HG03039 (cell line): ENCODE data around the gene UBE2C.
A peak's percentile ranks its signal among the peaks of the same experiment; 100 is the strongest.
"Not testable (repeated sequence)": the region's sequence is repeated elsewhere in the genome, so short reads cannot be mapped to it uniquely, and the experiment has no call there.

Source experiments
- ATAC-seq: cut with Tn5 transposase; IDR thresholded peaks from one replicate; pipeline ENCODE4 v1.9.1; 2021; ENCODE audit warnings: mild to moderate bottlenecking, moderate library complexity; ENCODE audit not compliant: unreplicated experiment

Gene UBE2C

DNA sequence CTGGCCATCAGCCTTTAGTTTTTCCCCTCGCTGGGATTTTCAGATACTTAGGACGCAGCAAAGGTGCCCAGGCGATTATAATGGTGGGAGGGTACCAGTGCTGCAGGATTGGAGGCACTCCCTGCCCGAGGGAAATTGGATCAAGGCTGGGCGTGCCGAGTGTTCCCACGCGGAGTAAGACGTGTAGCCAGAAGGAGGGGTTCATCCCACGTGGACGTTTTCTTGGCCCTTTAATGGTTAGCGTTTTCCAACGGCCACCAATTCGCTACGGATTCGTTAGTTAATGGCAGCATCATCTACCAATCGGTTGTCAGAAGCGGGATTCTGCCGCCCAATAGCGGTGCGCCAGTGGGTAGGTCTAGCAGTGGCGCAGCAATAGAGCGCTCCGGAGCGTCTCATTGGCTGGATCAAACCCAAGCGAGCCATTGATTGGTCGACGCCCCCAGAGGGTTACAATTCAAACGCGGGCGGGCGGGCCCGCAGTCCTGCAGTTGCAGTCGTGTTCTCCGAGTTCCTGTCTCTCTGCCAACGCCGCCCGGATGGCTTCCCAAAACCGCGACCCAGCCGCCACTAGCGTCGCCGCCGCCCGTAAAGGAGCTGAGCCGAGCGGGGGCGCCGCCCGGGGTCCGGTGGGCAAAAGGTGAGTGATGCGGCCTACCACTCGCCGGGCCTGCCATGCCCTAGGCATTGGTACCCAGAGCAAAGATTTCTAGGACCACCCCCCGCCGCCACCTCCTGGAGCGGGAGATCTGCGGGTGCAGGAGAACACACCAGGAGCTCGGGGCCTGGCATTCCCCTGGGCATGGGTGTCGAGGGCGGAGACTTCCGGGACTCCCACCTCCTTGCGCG is at the start of gene UBE2C:
TSS of gene UBE2C (plus strand) at position 488 of the 849 bp plus-strand sequence. CDS start at position 540, 52 bp downstream.
- ATAC-seq = peak; percentile 98

DNA sequence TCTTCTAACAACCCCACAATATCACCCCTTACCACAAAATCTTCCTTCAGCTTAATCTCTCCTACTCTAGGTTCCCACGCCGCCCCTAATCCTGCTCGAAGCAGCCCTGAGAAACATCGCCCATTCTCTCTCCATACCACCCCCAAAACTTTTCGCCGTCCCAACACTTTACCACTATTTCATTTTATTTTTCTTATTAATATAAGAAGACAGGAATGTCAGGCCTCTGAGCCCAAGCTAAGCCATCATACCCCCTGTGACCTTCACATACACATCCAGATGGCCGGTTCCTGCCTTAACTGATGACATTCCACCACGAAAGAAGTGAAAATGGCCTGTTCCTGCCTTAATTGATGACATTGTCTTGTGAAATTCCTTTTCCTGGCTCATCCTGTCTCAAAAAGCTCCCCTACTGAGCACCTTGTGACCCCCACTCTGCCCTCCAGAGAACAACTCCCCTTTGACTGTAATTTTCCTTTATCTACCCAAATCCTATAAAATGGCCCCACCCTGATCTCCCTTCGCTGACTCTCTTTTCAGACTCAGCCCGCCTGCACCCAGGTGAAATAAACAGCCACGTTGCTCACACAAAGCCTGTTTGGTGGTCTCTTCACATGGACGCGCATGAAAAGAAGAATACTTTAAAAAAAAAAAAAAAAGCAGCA is 47.7 kb upstream of the UBE2C start:
- not testable (repeated sequence) for ATAC-seq

DNA sequence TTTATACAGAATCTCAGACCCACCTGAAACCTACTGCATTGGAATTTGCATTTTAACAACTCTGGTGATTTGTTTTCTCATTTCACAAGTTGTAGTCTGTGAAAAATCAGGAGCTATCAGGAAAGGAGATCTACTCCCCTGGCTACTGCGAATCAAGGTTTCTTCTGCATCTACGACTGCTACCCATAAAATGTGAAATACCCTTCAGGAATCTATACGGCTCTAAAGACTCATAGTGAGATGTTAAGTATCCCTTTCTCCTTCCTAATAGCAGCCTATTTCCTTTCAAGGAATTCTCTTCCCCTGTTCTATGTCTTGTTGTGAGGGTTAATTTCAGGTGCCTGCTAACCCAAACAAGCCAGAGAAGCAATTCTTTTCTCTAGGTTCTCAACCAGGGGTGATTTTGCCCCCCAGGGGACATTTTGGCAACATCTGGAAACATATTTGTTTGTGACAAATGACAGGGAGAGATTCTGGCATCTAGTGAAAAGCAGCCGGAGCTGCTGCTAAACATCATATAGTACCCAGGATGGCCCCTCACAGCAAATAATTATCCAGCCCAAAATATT is 47.1 kb upstream of the UBE2C start:
- no peak for ATAC-seq

DNA sequence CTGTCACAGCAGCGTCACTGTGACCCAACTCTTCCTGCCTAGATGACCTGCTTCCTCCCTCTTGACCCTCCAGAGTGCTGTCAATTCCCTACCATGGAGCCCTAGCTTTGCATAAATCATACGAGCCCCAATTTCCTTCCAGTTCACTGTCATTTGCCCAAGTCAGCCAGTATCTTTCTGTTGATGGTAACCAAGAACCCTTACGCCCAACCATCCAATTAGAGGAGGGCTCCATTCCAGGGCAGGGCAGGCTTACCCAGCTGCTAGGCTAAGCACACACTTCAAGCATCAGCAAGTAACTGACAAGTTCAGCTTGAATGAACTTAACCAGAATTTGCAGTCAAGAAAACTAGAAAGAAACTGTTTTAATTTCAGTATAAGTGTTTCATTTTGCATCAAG is 46.5 kb upstream of the UBE2C start:
- no peak for ATAC-seq

DNA sequence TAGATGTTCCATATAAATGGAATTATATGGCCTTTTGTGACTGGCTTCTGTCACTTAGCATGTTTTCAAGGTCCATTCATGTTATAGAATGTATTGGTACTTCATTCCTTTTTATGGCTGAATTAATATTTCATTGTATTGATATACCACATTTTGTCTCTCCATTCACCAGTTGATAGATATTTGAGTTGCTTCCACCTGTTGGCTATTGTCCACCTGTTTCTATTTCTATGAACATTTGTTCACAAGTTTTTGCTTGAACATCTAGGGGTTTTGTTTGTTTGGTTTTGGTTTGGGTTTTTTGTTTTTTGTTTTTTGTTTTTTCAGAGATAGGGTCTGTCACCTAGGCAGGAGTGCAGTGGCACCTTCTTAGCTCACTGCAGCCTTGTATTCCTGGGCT is 44.0 kb upstream of the UBE2C start:
- no peak for ATAC-seq

DNA sequence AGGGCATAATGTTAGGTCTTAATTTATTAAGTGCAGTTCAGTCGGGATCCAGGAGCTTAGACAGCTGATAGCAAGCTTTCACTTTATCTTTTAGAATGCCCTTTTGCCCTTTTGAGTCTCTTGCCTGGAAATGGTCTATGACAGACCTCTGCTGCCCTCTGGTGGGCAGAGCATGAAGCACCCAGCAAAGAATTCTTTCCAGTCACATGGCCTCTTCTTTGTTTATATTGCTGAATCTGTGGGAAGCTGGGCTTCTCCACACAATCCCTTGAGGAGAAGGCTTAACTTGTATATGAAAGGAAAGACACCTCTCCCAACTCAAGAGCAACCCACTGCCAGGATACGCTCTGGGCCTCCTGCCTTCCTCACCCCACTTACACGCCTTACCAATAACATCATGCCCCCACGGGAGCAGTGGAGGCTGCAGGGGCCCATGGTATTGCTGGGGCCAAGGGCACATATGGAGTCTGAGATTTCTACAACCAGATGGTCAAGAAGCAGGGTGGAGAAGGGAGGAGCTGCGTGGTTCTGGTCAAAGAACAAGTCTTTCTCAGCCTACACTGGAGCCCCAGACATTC is 41.2 kb upstream of the UBE2C start:
- no peak for ATAC-seq

DNA sequence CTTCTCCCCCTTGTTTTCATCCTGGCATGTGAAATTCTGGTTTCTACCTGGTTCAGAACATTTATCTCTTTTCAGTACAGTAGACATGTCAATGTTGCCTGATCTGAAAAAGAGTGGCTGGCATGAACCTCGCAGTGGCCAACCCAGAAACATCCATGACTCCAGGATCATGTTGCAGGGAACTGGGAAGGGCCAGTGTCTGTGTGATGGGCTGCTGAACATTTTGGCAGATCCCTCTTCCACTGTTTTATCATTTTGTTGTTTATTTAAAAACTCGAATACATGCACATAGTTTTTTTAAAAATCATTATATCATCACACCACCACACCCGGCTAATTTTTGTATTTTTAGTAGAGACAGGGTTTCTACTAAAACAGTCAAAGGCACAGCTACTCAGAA is 39.8 kb upstream of the UBE2C start:
- ATAC-seq = no peak

DNA sequence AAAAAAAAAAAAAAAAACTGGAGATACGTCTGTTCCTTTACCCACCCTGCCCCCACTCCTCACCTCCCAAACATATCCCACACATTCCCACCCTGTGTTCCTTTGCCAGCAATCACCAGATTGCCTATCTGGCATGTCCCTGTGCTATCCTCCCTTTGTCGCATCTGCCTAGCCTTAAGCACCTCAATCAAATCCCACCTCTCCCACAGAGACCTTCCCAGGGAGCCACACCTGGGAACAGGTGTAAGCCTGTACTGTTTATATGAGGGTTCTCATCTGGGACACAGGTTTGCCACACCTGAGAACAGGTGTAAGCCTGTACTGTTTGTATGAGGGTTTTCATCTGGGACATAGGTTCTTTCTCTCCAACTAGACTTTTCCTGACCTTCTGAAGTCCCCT is 37.5 kb upstream of the UBE2C start:
- no peak for ATAC-seq

DNA sequence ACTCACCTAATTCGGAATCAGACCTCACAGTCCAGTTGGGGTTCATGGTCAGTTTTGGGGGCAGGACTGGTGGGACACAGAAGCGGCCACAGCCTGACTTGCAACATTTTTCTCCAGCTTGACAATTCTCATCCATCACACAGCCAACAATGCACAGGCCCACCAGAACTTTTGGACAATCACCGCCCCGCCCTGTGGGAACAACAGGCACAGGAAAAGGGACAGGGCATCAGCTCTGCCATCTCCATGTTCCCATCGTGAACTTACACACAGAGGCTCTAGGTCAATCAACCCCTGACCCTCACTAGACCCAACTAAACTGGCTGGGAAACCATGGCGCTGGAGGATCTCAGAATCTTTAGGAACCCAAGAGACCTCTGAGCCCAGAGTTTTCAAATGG is 37.0 kb upstream of the UBE2C start:
- ATAC-seq = no peak

DNA sequence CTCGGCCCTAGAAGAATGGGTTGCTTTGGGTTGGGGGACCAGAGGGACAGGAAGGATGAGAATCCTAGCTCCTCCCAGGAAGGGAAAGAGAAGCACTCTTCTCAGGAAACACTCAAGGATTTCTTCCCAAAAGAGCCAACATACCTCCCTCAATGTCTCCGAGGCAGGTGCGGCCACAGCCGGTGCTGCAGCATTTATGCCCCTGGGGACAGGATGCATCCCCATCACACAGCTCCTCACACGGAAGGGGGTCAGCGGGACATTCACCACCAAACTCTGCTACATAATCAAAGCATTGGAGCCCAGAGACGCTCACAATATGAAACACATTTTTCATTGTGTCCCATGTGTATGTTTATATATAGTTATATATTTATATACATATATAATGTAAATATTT is 35.5 kb upstream of the UBE2C start:
- ATAC-seq = no peak

DNA sequence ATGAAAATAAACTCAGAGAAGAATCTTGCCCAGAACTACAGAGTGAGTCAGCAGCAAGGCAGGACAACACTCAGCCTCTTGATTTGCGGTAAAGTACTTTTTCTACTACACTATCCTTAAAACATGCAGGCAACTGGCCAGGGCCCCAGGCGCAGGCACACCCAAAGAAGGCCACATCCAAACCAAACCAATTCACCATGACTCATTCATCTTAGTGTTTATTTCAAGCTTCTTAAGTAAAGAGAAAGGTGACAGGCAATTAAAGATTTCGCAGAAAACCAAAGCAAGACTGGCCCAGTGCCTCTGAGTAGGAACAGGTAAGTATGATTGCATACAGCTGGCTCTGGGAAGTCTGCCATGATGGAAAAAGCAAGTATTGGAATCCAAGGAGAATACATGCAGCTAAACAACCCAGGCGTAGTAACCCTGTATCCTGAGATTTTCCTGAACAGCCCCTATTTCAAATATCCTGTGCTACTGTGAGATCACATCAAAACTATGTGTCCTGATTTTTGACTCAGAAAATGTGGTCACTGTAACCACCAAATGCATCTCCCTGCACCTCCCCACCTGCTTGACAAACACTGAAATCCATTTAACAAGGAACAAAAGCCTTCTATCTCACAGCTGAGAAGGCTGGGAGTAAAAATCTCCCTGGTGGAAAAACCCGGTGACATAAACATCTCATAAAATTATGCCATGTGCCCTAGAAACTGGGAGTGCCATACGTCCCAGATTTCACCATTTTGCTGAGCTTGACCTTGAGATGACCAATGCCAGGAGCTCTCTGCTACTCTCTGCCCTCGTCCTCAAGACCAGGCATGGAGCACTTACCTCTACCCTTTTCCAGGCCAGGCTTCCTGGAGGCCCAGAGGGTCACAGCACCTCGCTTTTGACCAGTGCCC is 33.2 kb upstream of the UBE2C start:
- ATAC-seq = no peak

DNA sequence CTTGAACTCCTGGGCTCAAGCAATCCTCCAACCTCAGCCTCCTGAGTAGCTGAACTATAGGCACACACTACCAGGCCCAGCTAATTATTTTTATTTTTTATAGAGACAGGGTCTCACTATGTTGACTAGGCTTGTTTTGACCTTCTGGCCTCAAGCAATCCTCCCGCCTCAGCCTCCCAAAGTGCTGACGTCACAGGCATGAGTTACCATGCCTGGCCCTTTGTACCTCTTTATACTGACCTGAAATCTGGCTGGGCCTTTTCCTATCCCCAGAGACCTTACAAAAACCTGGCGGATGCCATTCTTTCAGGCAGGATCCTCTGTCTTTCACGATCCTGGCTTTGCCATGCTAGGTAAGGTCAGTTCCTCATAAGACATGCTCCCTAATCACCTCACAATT is 32.3 kb upstream of the UBE2C start:
- ATAC-seq = no peak

DNA sequence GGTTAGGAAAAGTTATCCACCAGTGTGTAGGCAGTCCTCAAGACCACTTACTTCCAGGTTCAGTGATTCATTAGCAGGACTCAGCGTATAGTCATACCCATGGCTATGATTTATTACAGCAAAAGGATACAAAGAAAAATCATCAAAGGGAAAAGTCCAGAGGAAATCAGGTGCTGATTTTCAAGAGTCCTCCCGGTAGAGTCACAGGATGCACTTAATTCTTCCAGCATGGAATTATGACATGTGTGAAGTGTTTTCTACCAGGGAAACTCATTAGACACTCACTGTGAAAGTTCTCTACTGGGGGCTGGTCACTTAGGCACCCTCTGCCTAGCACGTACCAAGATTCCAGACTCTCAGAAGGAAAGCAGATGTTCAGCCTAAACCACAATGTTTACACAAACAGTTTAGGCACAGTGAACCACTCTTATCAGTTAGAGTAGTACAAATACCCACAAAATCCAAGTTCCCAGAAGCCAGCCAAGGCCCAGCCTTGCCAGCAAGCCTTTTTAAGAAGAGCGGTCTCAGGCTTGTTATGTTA is 31.0 kb upstream of the UBE2C start:
- no peak for ATAC-seq

DNA sequence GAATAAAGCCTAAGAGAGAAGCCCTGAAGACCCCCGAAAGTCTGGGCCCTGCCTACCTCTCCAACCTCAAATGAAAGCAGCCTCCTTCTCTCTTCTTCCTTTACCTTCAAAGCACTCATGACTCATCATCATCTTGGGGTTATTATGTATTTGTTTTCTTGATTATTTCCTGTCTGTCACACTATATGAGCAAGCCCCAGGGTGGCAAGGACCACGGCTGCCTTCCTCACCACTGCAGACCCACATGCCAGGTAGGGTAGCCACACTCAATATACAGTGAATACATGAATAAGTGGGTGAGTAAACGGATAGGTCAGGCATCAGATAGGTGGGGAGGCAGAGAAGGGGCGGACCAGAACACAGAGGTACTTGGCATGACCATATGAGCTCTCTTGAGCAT is 29.6 kb upstream of the UBE2C start:
- no peak for ATAC-seq

DNA sequence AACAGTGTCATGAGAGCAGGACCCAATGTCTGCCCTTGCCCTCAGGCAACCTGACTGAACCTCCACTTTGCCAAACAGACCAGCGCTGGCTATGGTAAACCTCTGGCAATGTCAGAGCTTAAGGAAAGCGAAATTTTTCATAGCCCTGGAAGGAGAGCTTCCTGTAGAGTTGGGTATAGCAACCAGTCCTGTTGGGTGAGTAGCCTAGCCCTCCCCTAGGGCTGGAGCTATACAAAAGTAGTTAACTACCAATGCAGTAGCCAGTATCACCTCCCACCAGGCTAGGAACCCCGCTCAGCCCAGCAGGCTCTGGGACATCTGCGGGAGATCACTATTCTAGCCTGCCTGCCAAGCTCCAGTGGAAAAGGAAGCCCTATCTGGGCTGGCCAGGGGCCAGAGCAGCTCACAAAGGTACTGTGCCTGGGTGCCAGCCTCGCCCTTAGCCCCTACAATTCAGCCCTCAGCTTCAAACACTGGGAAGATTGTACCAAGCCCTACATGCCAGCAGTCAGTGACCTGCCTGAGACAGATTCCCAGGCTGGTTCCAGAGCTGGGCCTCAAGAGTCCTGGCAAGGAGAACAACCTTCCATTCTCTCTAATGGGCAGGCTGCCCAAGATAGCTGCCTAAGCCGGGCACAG is 28.7 kb upstream of the UBE2C start:
- ATAC-seq = no peak

DNA sequence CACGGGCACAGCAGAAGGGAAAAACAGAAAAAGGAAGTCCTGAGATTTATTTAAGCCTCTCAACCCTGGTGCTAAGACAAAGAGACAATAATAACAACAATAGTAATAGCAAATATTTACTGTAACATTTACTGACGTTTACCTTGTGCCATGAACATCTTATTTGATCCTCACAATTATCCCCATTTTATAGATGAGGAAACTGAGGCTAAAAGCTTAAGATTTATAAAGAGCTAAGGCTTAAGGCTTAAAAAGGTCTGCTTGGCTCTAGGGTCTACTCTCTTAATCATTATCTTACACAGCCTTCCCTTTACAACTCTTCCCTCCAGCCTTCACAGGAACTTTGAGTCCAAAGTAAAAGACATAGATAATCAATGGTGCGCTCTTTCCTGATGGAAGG is 24.1 kb upstream of the UBE2C start:
- no peak for ATAC-seq

DNA sequence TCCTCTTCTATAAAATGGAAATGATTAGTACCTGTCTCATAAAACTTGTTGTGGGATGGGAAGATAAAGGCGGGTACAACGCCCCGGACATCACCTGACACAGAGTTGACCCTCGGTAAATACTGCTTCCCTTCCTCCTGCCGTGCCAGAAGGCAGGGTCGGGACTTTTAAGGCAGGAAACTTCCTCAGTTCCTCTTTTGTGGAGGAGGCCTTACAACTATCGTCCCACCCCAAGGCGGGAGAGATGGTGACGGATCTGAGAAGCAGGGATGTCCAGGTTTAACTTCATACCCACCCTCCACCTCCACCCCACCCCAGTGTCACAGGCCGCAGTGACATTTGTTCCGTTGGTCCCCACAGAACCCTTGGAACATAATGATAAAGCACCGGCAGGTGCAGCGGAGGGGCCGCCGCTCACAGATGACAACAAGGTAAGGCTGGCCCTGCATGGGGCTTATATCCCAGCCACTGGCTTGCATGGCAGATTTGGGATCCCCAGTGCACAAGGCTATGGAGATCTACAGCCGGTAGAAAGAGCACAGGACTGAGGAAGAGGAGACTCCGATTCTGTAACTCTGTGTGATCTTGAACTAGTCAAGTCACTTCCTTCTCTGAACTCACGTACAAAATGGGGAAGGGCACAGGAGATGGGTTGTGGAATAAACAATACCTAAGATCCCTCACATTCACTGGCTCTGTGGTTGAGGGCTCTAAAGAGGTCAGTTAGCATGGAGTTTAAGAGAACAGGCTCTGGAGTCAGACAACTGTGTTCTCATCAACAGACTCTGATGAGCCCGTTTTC is 19.9 kb upstream of the UBE2C start:
- ATAC-seq = no peak

DNA sequence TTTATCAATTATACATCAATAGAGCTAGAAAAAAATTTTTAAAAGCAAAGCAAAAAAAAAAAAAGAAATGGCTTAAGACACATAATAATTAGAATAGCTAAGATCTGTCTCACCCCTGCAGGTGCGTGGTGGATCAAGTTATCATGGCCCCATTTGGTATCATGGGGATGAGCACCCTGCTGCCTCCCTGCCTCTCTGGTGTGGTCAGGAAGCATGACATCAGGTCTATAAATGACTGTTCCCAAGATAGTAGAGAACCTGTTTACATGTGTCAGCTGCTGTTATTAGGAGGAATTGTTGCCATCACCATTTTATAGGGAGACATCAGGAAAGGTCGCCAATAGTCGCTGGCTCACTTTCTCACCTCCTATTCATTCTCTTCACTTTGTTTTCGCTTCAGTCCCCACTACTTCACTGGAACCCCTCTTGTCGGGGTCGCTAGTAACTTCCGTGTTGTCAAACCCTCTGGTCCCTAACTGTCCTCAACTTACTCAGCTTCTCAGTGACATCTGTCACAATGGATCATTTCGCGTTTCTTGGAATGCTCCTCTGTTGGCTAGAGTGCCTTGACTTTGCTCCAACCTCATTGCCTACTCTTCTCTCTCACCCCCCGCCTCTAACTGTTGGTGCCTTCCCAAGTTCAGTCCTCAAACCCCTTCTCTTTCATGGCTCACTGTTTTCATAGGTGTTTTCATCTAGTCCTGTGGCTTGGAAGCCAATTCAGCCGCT is 15.9 kb upstream of the UBE2C start:
- no peak for ATAC-seq
